Mammary microvascular endothelial cell (primary cell): ENCODE measurements around the gene TXNRD1. TPM values are rescaled to one million over a fixed set of nuclear protein-coding genes. Genes with fewer than 3 reads are reported as not detected.

ENCODE experiments used
- total RNA-seq: library from RNA; depleted of rRNA; stranded (reverse); fragments of >200 nt; gene quantifications from 2 replicates; pipeline ENCODE4 v1.2.3, GENCODE V29; 2015

The TXNRD1 gene
- 856 and 899 TPM in 2 replicates for total RNA-seq

DNA sequence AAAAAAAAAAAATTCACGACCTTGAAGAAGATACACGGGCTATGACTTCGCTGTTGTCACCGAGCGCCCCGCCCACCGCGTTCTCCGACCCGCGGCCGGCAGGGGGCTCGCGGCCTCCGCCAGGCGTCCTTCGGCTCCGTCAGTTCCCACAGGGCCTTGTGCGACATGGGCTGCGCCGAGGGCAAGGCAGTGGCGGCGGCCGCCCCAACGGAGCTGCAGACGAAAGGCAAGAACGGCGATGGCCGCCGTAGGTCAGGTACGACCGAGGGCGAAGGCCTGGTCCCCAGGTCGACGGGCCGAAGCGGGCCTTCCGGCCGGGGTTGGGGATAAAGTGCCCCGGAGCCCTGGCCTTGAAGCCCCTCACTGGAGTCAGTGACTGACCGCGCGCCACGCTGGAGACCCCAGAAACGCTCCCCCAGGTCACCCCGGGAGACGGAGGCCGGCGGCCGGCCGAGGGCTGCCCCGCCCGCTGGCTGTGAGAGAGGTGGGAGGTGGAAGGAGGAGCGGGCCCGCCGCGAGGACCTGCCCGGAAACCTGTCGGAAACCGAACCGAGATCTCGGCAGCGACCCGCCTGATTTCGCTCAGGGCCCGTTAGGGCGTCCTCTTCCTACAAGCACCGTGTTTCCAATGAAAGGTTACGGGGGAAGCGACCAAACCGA is at the start of gene TXNRD1:
Gene TXNRD1 (plus strand): TSS at position 142 of the 660 bp plus-strand sequence. CDS start 24 bp downstream, at position 166.

DNA sequence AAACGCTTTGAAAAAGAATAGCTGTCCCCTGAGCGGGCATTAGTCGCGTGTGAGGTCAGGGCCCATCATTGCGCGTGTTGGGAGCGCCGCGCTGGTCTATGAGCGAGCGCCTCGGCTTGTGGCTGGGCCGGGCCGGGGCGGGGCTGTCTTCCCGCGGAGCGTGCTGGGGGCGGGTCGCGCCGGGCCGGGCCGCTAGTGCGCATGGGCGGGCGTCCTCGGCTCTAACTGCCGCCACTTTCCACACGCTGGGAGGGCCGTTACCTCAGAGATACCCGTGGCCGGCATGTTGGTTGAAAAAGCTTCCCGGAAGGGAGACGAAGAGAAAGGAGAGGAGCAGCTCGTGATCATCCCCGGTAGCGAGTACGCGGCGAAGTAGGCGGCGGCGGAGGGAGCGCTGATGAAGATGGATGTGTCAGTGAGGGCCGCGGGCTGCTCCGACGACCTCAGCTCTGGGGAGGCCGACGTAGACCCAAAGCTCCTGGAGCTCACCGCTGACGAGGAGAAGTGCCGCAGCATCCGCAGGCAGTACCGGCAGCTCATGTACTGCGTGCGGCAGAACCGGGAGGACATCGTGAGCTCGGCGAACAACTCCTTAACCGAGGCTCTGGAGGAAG is 88.1 kb downstream of the TXNRD1 start, which contains the start of gene EID3:
Gene EID3 (plus strand): TSS at position 202 of the 614 bp plus-strand sequence. CDS start 196 bp downstream, at position 398.

Other genes starting within 250 kb of the TXNRD1 start
- gene TDG, start 249.9 kb upstream of the TXNRD1 start, total RNA-seq: 25.4 and 27.9 TPM in 2 replicates
- 0.84 and 1.5 TPM in 2 replicates for gene GLT8D2, start 165.6 kb upstream of the TXNRD1 start, total RNA-seq
- 8.3 and 12.9 TPM in 2 replicates for gene HCFC2, start 151.2 kb upstream of the TXNRD1 start, total RNA-seq
- gene NFYB, start 77.6 kb upstream of the TXNRD1 start, total RNA-seq: 11.4 and 12.1 TPM in 2 replicates
- 4.2 and 5.4 TPM in 2 replicates for gene EID3, start 88.0 kb downstream of the TXNRD1 start, total RNA-seq
- gene CHST11, start 241.2 kb downstream of the TXNRD1 start, total RNA-seq: 6.7 and 8.6 TPM in 2 replicates